ENCODE measurements around the gene IRF7. TPM values are rescaled to one million over a fixed set of nuclear protein-coding genes. Genes with fewer than 3 reads are reported as not detected.

Gene IRF7
- polyA plus RNA-seq, 2 of the 4 experiments (the other 2 are of a cell fraction): 2.0 to 3.1 TPM

GRCh38 chr11:640021-640706, 24.4 kb upstream of the IRF7 start:
- ATAC-seq: no peak
- CTCF ChIA-PET: no interaction called here
- peaks cover 15% of the 10 kb centered on the region; the same call in 2 of the 3 replicates for H3K4me1 ChIP-seq

GRCh38 chr11:639332-639955, 23.7 kb upstream of the IRF7 start:
- Histone ChIP-seq H3K27ac (no peak overlapping the region), H3K4me2 (no peak overlapping the region), H3K4me1 (peaks cover 15% of the 10 kb centered on the region; the same call in 2 of the 3 replicates), H3K9me3 (no peaks in the 10 kb centered on the region), H3K4me3 (no peak overlapping the region)
- 96% methylated on average over 57 of the region's 80 CpGs for WGBS (ENCODE audit: missing lambda C conversion rate)
- FAIRE-seq (no peak), ATAC-seq (no peak), DNase-seq (ENCODE audit: low read depth in 1 of 2, low spot score in 1 of 2) (no peak)
- POLR2A ChIA-PET: no interaction called here
- CTCF ChIA-PET: no interaction called here
- TF ChIP-seq CBX2 (IDR thresholded peaks at IDR 0.05; ENCODE audit: borderline replicate concordance, low read depth): no peak
- no peak for TF ChIP-seq ZNF302 (CRISPR knock-in tag; IDR thresholded peaks at IDR 0.05)
- TF ChIP-seq JUN (IDR thresholded peaks at IDR 0.05): no peak
- TF ChIP-seq RNF2 (IDR thresholded peaks at IDR 0.05; ENCODE audit: borderline replicate concordance, low read depth): no peak
- TF ChIP-seq FOXS1 (CRISPR knock-in tag; IDR thresholded peaks at IDR 0.05): no peak
- no peak for TF ChIP-seq NFE2L2 (conservative IDR thresholded peaks at IDR 0.05; ENCODE audit: low read length)
- TF ChIP-seq HDAC2 (IDR thresholded peaks at IDR 0.05): no peak
- TF ChIP-seq HOXB5 (CRISPR knock-in tag; IDR thresholded peaks at IDR 0.05): no peak
- no peak for TF ChIP-seq CHD4 (IDR thresholded peaks at IDR 0.05; ENCODE audit: borderline replicate concordance)
- TF ChIP-seq EP300 (IDR thresholded peaks at IDR 0.05): no peak
- no peak for TF ChIP-seq NR3C1 (IDR thresholded peaks at IDR 0.05)

More at GRCh38 chr11:640021-640706, 24.4 kb upstream of the IRF7 start:
- H3K27ac ChIP-seq: no peak overlapping the region
- 95% methylated on average over 22 of the region's 69 CpGs for WGBS (ENCODE audit: missing lambda C conversion rate)
- H3K4me2 ChIP-seq: no peak overlapping the region
- POLR2A ChIA-PET: no interaction called here
- no peaks in the 10 kb centered on the region for H3K9me3 ChIP-seq
- DNase-seq (ENCODE audit: low read depth in 1 of 2, low spot score in 1 of 2) (no peak), FAIRE-seq (no peak)
- TF ChIP-seq HEYL (CRISPR knock-in tag; IDR thresholded peaks at IDR 0.05): no peak
- 0 out of 5 replicates have a peak, but pooled peaks of 1 of the 2 experiments have one; percentile 4 for TF ChIP-seq JUN (IDR thresholded peaks at IDR 0.05)
- H3K4me3 ChIP-seq: no peak overlapping the region

- ATAC-seq (no peak), FAIRE-seq (no peak), DNase-seq (ENCODE audit: low read depth in 1 of 2, low spot score in 1 of 2) (no peak)
- POLR2A ChIA-PET: no interaction called here
- no peak overlapping the region for H3K4me2 ChIP-seq
- TF ChIP-seq EP300 (IDR thresholded peaks at IDR 0.05) (no peak), JUN (IDR thresholded peaks at IDR 0.05) (no peak), TFCP2L1 (CRISPR knock-in tag; IDR thresholded peaks at IDR 0.05) (no peak), POLR2AphosphoS2 (conservative IDR thresholded peaks at IDR 0.05; ENCODE audit: low read length) (no peak), PHF8 (IDR thresholded peaks at IDR 0.05; ENCODE audit: borderline replicate concordance, low read depth) (no peak), ZSCAN20 (CRISPR knock-in tag; IDR thresholded peaks at IDR 0.05) (no peak), HOXB5 (CRISPR knock-in tag; IDR thresholded peaks at IDR 0.05) (no peak), HMGXB4 (CRISPR knock-in tag; IDR thresholded peaks at IDR 0.05; ENCODE audit: borderline replicate concordance) (no peak), HDAC2 (IDR thresholded peaks at IDR 0.05) (no peak), PBX3 (IDR thresholded peaks at IDR 0.05) (no peak), NFE2L2 (conservative IDR thresholded peaks at IDR 0.05; ENCODE audit: low read length) (no peak), MAZ (IDR thresholded peaks at IDR 0.05; ENCODE audit: borderline replicate concordance, low read depth, low read length) (no peak), NPAS2 (CRISPR knock-in tag; IDR thresholded peaks at IDR 0.05; ENCODE audit: borderline replicate concordance) (no peak), EHMT2 (IDR thresholded peaks at IDR 0.05; ENCODE audit: low read depth) (no peak)
- CTCF ChIA-PET: interaction anchor here (1.0 kb wide), 1 partner anchor 84 kb away, joined by 3 read pairs; no protein-coding TSS in a partner anchor
- peaks cover 15% of the 10 kb centered on the region; the same call in 2 of the 3 replicates for H3K4me1 ChIP-seq
- no peak overlapping the region for H3K4me3 ChIP-seq
- 88% methylated on average over 27 of the region's 28 CpGs for WGBS (ENCODE audit: missing lambda C conversion rate)
- H3K27ac ChIP-seq: no peak overlapping the region
- no peaks in the 10 kb centered on the region for H3K9me3 ChIP-seq
These were observed 23.0 kb upstream of the IRF7 start for GRCh38 chr11:638631-639331.

Data from A549 (cell line).